Measurements from ENCODE around the gene ARFIP1.

The ARFIP1 gene

GRCh38 chr4:152961014-152961772 lies 181.4 kb downstream of the ARFIP1 start:
- Histone ChIP-seq H3K36me3 (ENCODE audit: insufficient read depth, insufficient read length, low read length) (peaks cover 5% of the 10 kb centered on the region), H3K4me1 (ENCODE audit: insufficient read depth, insufficient read length) (peaks cover 2% of the 10 kb centered on the region), H3K9ac (ENCODE audit: insufficient read length, low read depth) (no peak overlapping the region)

GRCh38 chr4:152961773-152962115 lies 182.0 kb downstream of the ARFIP1 start:
- Histone ChIP-seq H3K9me3 (ENCODE audit: insufficient read depth, low read length) (no peaks in the 10 kb centered on the region), H3K27me3 (ENCODE audit: insufficient read depth, insufficient read length) (no peaks in the 10 kb centered on the region), H3K36me3 (ENCODE audit: insufficient read depth, insufficient read length, low read length) (peaks cover 5% of the 10 kb centered on the region), H3K4me3 (ENCODE audit: insufficient read length, low read depth) (no peak overlapping the region), H3K4me1 (ENCODE audit: insufficient read depth, insufficient read length) (peaks cover 2% of the 10 kb centered on the region), H3K9ac (ENCODE audit: insufficient read length, low read depth) (no peak overlapping the region)
- TF ChIP-seq ZNF274 (IDR thresholded peaks at IDR 0.05; ENCODE audit: low read depth, low read length) (no peak), SUZ12 (IDR thresholded peaks at IDR 0.05; ENCODE audit: extremely low read depth, insufficient read depth, insufficient read length) (no peak), YY1 (IDR thresholded peaks at IDR 0.05; ENCODE audit: insufficient read depth, insufficient read length) (no peak)
- DNase-seq (ENCODE audit: low read depth, low spot score) = no peak

More at GRCh38 chr4:152961014-152961772, 181.4 kb downstream of the ARFIP1 start:
- H3K27me3 ChIP-seq (ENCODE audit: insufficient read depth, insufficient read length) = no peaks in the 10 kb centered on the region
- TF ChIP-seq SUZ12 (IDR thresholded peaks at IDR 0.05; ENCODE audit: extremely low read depth, insufficient read depth, insufficient read length) (no peak), ZNF274 (IDR thresholded peaks at IDR 0.05; ENCODE audit: low read depth, low read length) (no peak), YY1 (IDR thresholded peaks at IDR 0.05; ENCODE audit: insufficient read depth, insufficient read length) (no peak)
- no peak for DNase-seq (ENCODE audit: low read depth, low spot score)
- no peaks in the 10 kb centered on the region for H3K9me3 ChIP-seq (ENCODE audit: insufficient read depth, low read length)
- no peak overlapping the region for H3K4me3 ChIP-seq (ENCODE audit: insufficient read length, low read depth)
